Activated T-helper 1 cell treated with anti-CD3 and anti-CD28 coated beads, Interleukin-12 subunit alpha, Interleukin-12 subunit beta, Interleukin-2, Interleukin-4 antibody, amounts not matched to agents 30 ng/mL and 10 ng/mL and 1 ng/mL, durations not matched to agents 14 hours and 24 hours and 36 hours (primary cell): ENCODE results near the gene GNA12. TPM values are rescaled to one million over a fixed set of nuclear protein-coding genes. Genes with fewer than 3 reads are reported as not detected.
A peak's percentile ranks its signal among the peaks of the same experiment; 100 is the strongest.
"Not testable (repeated sequence)": the region's sequence is repeated elsewhere in the genome, so short reads cannot be mapped to it uniquely, and the experiment has no call there.

Experiments used
- DNase-seq: peaks from one replicate; pipeline ENCODE4 v3.0.0; 2021; ENCODE audit warnings: low spot score
- H3K27ac Mint-ChIP-seq: one replicate; pipeline ENCODE4 v1.8.0; 2021; ENCODE audit warnings: mild to moderate bottlenecking, mixed read lengths
- H3K27me3 Mint-ChIP-seq: one replicate; pipeline ENCODE4 v1.8.0; 2022; ENCODE audit warnings: mild to moderate bottlenecking, moderate library complexity, mixed read lengths; ENCODE audit not compliant: insufficient read depth
- H3K36me3 Mint-ChIP-seq: one replicate; pipeline ENCODE4 v1.8.0; 2021; ENCODE audit warnings: low read depth, mixed read lengths
- H3K4me1 Mint-ChIP-seq: one replicate; pipeline ENCODE4 v1.8.0; 2021; ENCODE audit warnings: low read depth, mixed read lengths
- H3K4me3 Mint-ChIP-seq: one replicate; pipeline ENCODE4 v1.8.0; 2021; ENCODE audit warnings: mild to moderate bottlenecking, moderate library complexity, mixed read lengths
- H3K9me3 Mint-ChIP-seq: one replicate; pipeline ENCODE4 v1.8.0; 2021; ENCODE audit warnings: mixed read lengths
- intact Hi-C: fragments of 100-400 bp; cut with micrococcal nuclease; formaldehyde crosslinking; loops from one replicate; pipeline ENCODE4 v1.15.1; 2024
- total RNA-seq: library from RNA; stranded (reverse); gene quantifications from 2 replicates; pipeline ENCODE4 v1.2.3, GENCODE V29; 2022

Gene GNA12
- total RNA-seq, 1 donor from 2014 or later: 36.4 TPM

- DNase-seq: no peak
- Mint-ChIP-seq H3K4me1 (peaks cover 31% of the 10 kb centered on the region), H3K36me3 (peaks cover 27% of the 10 kb centered on the region), H3K27me3 (no peaks in the 10 kb centered on the region), H3K9me3 (no peaks in the 10 kb centered on the region), H3K4me3 (peak overlapping the region; percentile 6), H3K27ac (no peak overlapping the region)
- intact Hi-C loops: no loop called here
Measured at GRCh38 chr7:2732959-2733584, 111.0 kb downstream of the GNA12 start.

- Mint-ChIP-seq H3K27ac (no peak overlapping the region), H3K4me1 (peaks cover 31% of the 10 kb centered on the region), H3K9me3 (no peaks in the 10 kb centered on the region), H3K27me3 (no peaks in the 10 kb centered on the region), H3K4me3 (no peak overlapping the region), H3K36me3 (peaks cover 28% of the 10 kb centered on the region)
- intact Hi-C loops: no loop called here
- no peak for DNase-seq
Measured at GRCh38 chr7:2732388-2732787, 111.7 kb downstream of the GNA12 start.

- no peaks in the 10 kb centered on the region for H3K27me3 Mint-ChIP-seq
- H3K27ac Mint-ChIP-seq: peak overlapping the region; percentile 56
- intact Hi-C loops: no loop called here
- DNase-seq: no peak
- peaks cover 31% of the 10 kb centered on the region for H3K4me1 Mint-ChIP-seq
- peaks cover 25% of the 10 kb centered on the region for H3K36me3 Mint-ChIP-seq
- H3K4me3 Mint-ChIP-seq: no peak overlapping the region
- no peaks in the 10 kb centered on the region for H3K9me3 Mint-ChIP-seq
Measured at GRCh38 chr7:2730846-2731770, 113.0 kb downstream of the GNA12 start.

- Mint-ChIP-seq H3K4me1 (peaks cover 29% of the 10 kb centered on the region), H3K27me3 (no peaks in the 10 kb centered on the region), H3K36me3 (peaks cover 25% of the 10 kb centered on the region), H3K27ac (no peak overlapping the region), H3K4me3 (no peak overlapping the region), H3K9me3 (no peaks in the 10 kb centered on the region)
- no peak for DNase-seq
- intact Hi-C loops: no loop called here
Measured at GRCh38 chr7:2729893-2730716, 114.0 kb downstream of the GNA12 start.

- H3K9me3 Mint-ChIP-seq: no peaks in the 10 kb centered on the region
- intact Hi-C loops: no loop called here
- H3K4me1 Mint-ChIP-seq: peaks cover 26% of the 10 kb centered on the region
- no peaks in the 10 kb centered on the region for H3K27me3 Mint-ChIP-seq
- peaks cover 25% of the 10 kb centered on the region for H3K36me3 Mint-ChIP-seq
- H3K4me3 Mint-ChIP-seq: no peak overlapping the region
- no peak overlapping the region for H3K27ac Mint-ChIP-seq
- no peak for DNase-seq
Measured at GRCh38 chr7:2729031-2729892, 114.8 kb downstream of the GNA12 start.

- no peak for DNase-seq
- H3K27me3 Mint-ChIP-seq: no peaks in the 10 kb centered on the region
- H3K4me3 Mint-ChIP-seq: no peak overlapping the region
- H3K27ac Mint-ChIP-seq: no peak overlapping the region
- intact Hi-C loops: no loop called here
- peaks cover 25% of the 10 kb centered on the region for H3K4me1 Mint-ChIP-seq
- H3K9me3 Mint-ChIP-seq: no peaks in the 10 kb centered on the region
- H3K36me3 Mint-ChIP-seq: peaks cover 25% of the 10 kb centered on the region
Measured at GRCh38 chr7:2728316-2729030, 115.6 kb downstream of the GNA12 start.

GRCh38 chr7:2727206-2727605 lies 116.9 kb downstream of the GNA12 start:
- H3K27ac Mint-ChIP-seq, H3K27me3 Mint-ChIP-seq, intact Hi-C loops, H3K4me3 Mint-ChIP-seq, DNase-seq, H3K9me3 Mint-ChIP-seq: not testable (repeated sequence)
- Mint-ChIP-seq H3K4me1 (peaks cover 12% of the 10 kb centered on the region), H3K36me3 (peaks cover 15% of the 10 kb centered on the region)

GRCh38 chr7:2726316-2727018 lies 117.6 kb downstream of the GNA12 start:
- Mint-ChIP-seq H3K4me3 (no peak overlapping the region), H3K27me3 (no peaks in the 10 kb centered on the region), H3K4me1 (peaks cover 5% of the 10 kb centered on the region), H3K27ac (no peak overlapping the region), H3K9me3 (no peaks in the 10 kb centered on the region), H3K36me3 (peaks cover 10% of the 10 kb centered on the region)
- no peak for DNase-seq
- intact Hi-C loops: no loop called here

GRCh38 chr7:2725178-2726105 lies 118.7 kb downstream of the GNA12 start:
- intact Hi-C loops: no loop called here
- Mint-ChIP-seq H3K9me3 (no peaks in the 10 kb centered on the region), H3K27me3 (no peaks in the 10 kb centered on the region), H3K4me1 (peaks cover 8% of the 10 kb centered on the region), H3K4me3 (no peak overlapping the region), H3K27ac (no peak overlapping the region), H3K36me3 (peaks cover 10% of the 10 kb centered on the region)
- DNase-seq: no peak

GRCh38 chr7:2724453-2725177 lies 119.5 kb downstream of the GNA12 start:
- peaks cover 10% of the 10 kb centered on the region for H3K36me3 Mint-ChIP-seq
- intact Hi-C loops: loop anchor here (5.0 kb wide), 1 partner anchor 118 kb away; the partner anchor contains the start of gene GNA12
- no peaks in the 10 kb centered on the region for H3K9me3 Mint-ChIP-seq
- no peak overlapping the region for H3K27ac Mint-ChIP-seq
- H3K4me3 Mint-ChIP-seq: no peak overlapping the region
- H3K4me1 Mint-ChIP-seq: peaks cover 13% of the 10 kb centered on the region
- no peak for DNase-seq
- no peaks in the 10 kb centered on the region for H3K27me3 Mint-ChIP-seq
